Endodermal cell (in vitro differentiated cells): ENCODE results near the gene VASP. TPM values are rescaled to one million over a fixed set of nuclear protein-coding genes. Genes with fewer than 3 reads are reported as not detected.
A peak's percentile ranks its signal among the peaks of the same experiment; 100 is the strongest.

Experiments used
- DNase-seq: peaks from one replicate; pipeline ENCODE4 v3.0.0-alpha.2; 2017
- H3K27ac ChIP-seq: 2 replicates; pipeline ENCODE4 v1.5.1; 2013; ENCODE audit warnings: mild to moderate bottlenecking, low read depth, low read length, moderate library complexity
- H3K27me3 ChIP-seq: 2 replicates; pipeline ENCODE4 v1.6.1; 2013; ENCODE audit warnings: mild to moderate bottlenecking, low read length, moderate library complexity; ENCODE audit not compliant: insufficient read depth, control insufficient read depth, poor library complexity, severe bottlenecking
- H3K36me3 ChIP-seq: 2 replicates; pipeline ENCODE4 v1.7.0; 2013; ENCODE audit warnings: mild to moderate bottlenecking, low read length, moderate library complexity; ENCODE audit not compliant: control insufficient read depth, insufficient read depth
- H3K4me1 ChIP-seq: one replicate; pipeline ENCODE4 v1.7.0; 2013; ENCODE audit warnings: low read length; ENCODE audit not compliant: control insufficient read depth, insufficient read depth
- H3K4me3 ChIP-seq: 2 replicates; pipeline ENCODE4 v1.5.1; 2013; ENCODE audit warnings: mild to moderate bottlenecking, low read length, moderate library complexity
- H3K9ac ChIP-seq: 2 replicates; pipeline ENCODE4 v1.6.1; 2013; ENCODE audit warnings: mild to moderate bottlenecking, low read length, moderate library complexity; ENCODE audit not compliant: poor library complexity, severe bottlenecking; ENCODE audit errors: extremely low read depth
- H3K9me3 ChIP-seq: 2 replicates; pipeline ENCODE4 v1.6.1; 2013; ENCODE audit warnings: mild to moderate bottlenecking, low read length, moderate library complexity; ENCODE audit not compliant: control insufficient read depth
- H3K27ac Mint-ChIP-seq: 2 replicates; pipeline ENCODE4 v1.8.0; 2020; ENCODE audit warnings: mixed read lengths
- H3K27me3 Mint-ChIP-seq: 2 replicates; pipeline ENCODE4 v1.8.0; 2021; ENCODE audit warnings: mild to moderate bottlenecking, mixed read lengths; ENCODE audit not compliant: insufficient read depth
- H3K36me3 Mint-ChIP-seq: 2 replicates; pipeline ENCODE4 v1.8.0; 2020; ENCODE audit warnings: low read depth, mixed read lengths
- H3K4me1 Mint-ChIP-seq: 2 replicates; pipeline ENCODE4 v1.8.0; 2020; ENCODE audit warnings: mixed read lengths
- H3K4me3 Mint-ChIP-seq: 2 replicates; pipeline ENCODE4 v1.8.0; 2020; ENCODE audit warnings: mild to moderate bottlenecking, moderate library complexity, mixed read lengths
- H3K9me3 Mint-ChIP-seq: 2 replicates; pipeline ENCODE4 v1.8.0; 2020; ENCODE audit warnings: mild to moderate bottlenecking, mixed read lengths
- CTCF ChIP-seq: fragments of 200-600 bp; sonication (generic); conservative IDR thresholded peaks from 2 replicates; pipeline ENCODE4 v1.5.0; 2021; ENCODE audit warnings: antibody characterized with exemption, mild to moderate bottlenecking
- WGBS, 2 experiments: methylation state at CpG; one replicate each; pipeline versions ENCODE4 v1.1.5 to v1.1.7; 2013; ENCODE audit warnings: missing lambda C conversion rate in 2 of 2, mixed read lengths in 1 of 2; ENCODE audit not compliant: insufficient coverage in 1 of 2, insufficient read length in 1 of 2; 5-methylcytosine and 5-hydroxymethylcytosine counted together
- total RNA-seq, 2 donors: library from RNA; stranded (reverse); fragmentation: NEBNext Ultra II Directional in 1 of 2; extraction: Animal tissue kit (Norgen Biotek cat#: 25700) in 1 of 2; gene quantifications; 2 replicates in 1 of 2; 3 replicates in 1 of 2; pipeline ENCODE4 v1.2.1, GENCODE V29; 2021

Gene VASP
- total RNA-seq, 2 donors from 2014 or later = 134 to 144 TPM

- Mint-ChIP-seq H3K9me3 (no peaks in the 10 kb centered on the region), H3K4me1 (peaks cover 12% of the 10 kb centered on the region), H3K4me3 (peak overlapping the region; percentile 60), H3K36me3 (no peaks in the 10 kb centered on the region), H3K27ac (peak overlapping the region; percentile 68), H3K27me3 (peaks cover 10% of the 10 kb centered on the region)
- peak overlapping the region; percentile 4 for H3K4me3 ChIP-seq
- no peak overlapping the region for H3K9ac ChIP-seq
- 81% methylated on average over 7 of the region's 7 CpGs; no CpG with 5 or more reads in 1 of the 2 experiments for WGBS, 2 experiments
- H3K27me3 ChIP-seq = peaks cover 13% of the 10 kb centered on the region
- H3K4me1 ChIP-seq = no peaks in the 10 kb centered on the region
- TF ChIP-seq CTCF = no peak
- H3K27ac ChIP-seq = no peak overlapping the region
- no peaks in the 10 kb centered on the region for H3K36me3 ChIP-seq
- no peak for DNase-seq
- H3K9me3 ChIP-seq = no peaks in the 10 kb centered on the region
These were observed 35.2 kb upstream of the VASP start for GRCh38 chr19:45471931-45472562.

- H3K27me3 Mint-ChIP-seq = peaks cover 10% of the 10 kb centered on the region
- H3K27ac Mint-ChIP-seq = peak overlapping the region; percentile 68
- H3K36me3 Mint-ChIP-seq = no peaks in the 10 kb centered on the region
- peak; percentile 67 for DNase-seq
- H3K9me3 ChIP-seq = no peaks in the 10 kb centered on the region
- H3K4me1 Mint-ChIP-seq = peaks cover 12% of the 10 kb centered on the region
- no peaks in the 10 kb centered on the region for H3K9me3 Mint-ChIP-seq
- no peak overlapping the region for H3K9ac ChIP-seq
- no peak for TF ChIP-seq CTCF
- peak overlapping the region; percentile 4 for H3K4me3 ChIP-seq
- peaks cover 13% of the 10 kb centered on the region for H3K27me3 ChIP-seq
- no peaks in the 10 kb centered on the region for H3K36me3 ChIP-seq
- WGBS, 2 experiments = 43 to 47% methylated on average over 15 to 39 of the region's 44 CpGs
- H3K27ac ChIP-seq = no peak overlapping the region
- no peaks in the 10 kb centered on the region for H3K4me1 ChIP-seq
- peak overlapping the region; percentile 60 for H3K4me3 Mint-ChIP-seq
These were observed 34.5 kb upstream of the VASP start for GRCh38 chr19:45472563-45473366.

GRCh38 chr19:45473367-45473681 lies 34.0 kb upstream of the VASP start:
- H3K36me3 ChIP-seq = no peaks in the 10 kb centered on the region
- H3K27ac Mint-ChIP-seq = no peak overlapping the region
- H3K4me1 ChIP-seq = no peaks in the 10 kb centered on the region
- H3K36me3 Mint-ChIP-seq = no peaks in the 10 kb centered on the region
- H3K9me3 Mint-ChIP-seq = no peaks in the 10 kb centered on the region
- H3K4me1 Mint-ChIP-seq = peaks cover 17% of the 10 kb centered on the region
- H3K27ac ChIP-seq = no peak overlapping the region
- H3K9ac ChIP-seq = no peak overlapping the region
- H3K4me3 ChIP-seq = no peak overlapping the region
- H3K27me3 ChIP-seq = peaks cover 13% of the 10 kb centered on the region
- 80 to 83% methylated on average over 1 to 4 of the region's 5 CpGs for WGBS, 2 experiments
- no peak for DNase-seq
- TF ChIP-seq CTCF = no peak
- no peak overlapping the region for H3K4me3 Mint-ChIP-seq
- H3K9me3 ChIP-seq = no peaks in the 10 kb centered on the region
- peaks cover 10% of the 10 kb centered on the region for H3K27me3 Mint-ChIP-seq
